ENCODE results near the gene HTR3D.
"Not testable (repeated sequence)": the region's sequence is repeated elsewhere in the genome, so short reads cannot be mapped to it uniquely, and the experiment has no call there.

DNA sequence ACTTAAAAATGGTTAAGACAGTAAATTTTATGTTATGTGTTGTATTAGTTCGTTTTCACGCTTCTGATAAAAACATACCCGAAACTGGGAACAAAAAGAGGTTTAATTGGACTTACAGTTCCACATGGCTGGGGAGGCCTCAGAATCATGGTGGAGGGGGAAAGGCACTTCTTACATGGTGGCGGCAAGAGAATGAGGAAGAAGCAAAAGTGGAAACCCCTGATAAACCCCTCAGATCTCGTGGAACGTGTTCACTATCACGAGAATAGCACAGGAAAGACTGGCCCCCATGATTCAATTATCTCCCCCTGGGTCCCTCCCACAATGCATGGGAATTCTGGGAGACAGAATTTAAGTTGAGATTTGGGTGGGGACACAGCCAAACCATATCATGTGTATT is 39.6 kb downstream of the HTR3D start:
- TF ChIP-seq CTCF (IDR thresholded peaks at IDR 0.05; ENCODE audit: low read depth, low read length, poor library complexity, severe bottlenecking); EZH2phosphoT487 (IDR thresholded peaks at IDR 0.05; ENCODE audit: borderline replicate concordance, low read length): not testable (repeated sequence)
